ENCODE measurements around the gene REG3G.

DNA sequence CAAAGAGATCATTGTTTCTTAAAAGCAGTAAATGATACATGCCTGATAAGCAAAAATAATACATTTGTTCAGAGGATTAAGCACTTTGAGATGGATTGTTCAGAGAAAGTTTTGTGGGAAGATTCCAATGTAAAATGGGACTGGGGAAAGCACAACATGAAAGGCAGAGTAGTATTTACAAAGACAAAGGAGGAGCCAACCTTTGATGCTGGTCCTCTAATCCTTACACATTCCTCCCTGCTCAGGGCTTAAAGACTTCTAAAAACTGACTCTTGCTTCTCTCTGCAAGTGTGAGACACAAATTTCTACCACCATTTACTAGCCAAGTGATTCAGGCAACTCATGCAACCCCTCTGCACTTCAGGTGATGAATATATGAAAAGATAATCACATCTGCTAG, 47.2 kb upstream of the REG3G start:
- TF ChIP-seq EZH2 (IDR thresholded peaks at IDR 0.05; ENCODE audit: borderline replicate concordance, low read length): no peak
- TF ChIP-seq, protein P1, sequence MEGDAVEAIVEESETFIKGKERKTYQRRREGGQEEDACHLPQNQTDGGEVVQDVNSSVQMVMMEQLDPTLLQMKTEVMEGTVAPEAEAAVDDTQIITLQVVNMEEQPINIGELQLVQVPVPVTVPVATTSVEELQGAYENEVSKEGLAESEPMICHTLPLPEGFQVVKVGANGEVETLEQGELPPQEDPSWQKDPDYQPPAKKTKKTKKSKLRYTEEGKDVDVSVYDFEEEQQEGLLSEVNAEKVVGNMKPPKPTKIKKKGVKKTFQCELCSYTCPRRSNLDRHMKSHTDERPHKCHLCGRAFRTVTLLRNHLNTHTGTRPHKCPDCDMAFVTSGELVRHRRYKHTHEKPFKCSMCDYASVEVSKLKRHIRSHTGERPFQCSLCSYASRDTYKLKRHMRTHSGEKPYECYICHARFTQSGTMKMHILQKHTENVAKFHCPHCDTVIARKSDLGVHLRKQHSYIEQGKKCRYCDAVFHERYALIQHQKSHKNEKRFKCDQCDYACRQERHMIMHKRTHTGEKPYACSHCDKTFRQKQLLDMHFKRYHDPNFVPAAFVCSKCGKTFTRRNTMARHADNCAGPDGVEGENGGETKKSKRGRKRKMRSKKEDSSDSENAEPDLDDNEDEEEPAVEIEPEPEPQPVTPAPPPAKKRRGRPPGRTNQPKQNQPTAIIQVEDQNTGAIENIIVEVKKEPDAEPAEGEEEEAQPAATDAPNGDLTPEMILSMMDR (IDR thresholded peaks at IDR 0.05; ENCODE audit: low read length): no peak
